MM.1S (cell line): Measurements from ENCODE around the gene GPR149.
A peak's percentile ranks its signal among the peaks of the same experiment; 100 is the strongest.

ENCODE experiments used
- DNase-seq: peaks from one replicate; pipeline ENCODE4 v3.0.0-alpha.2; 2015
- H2AFZ ChIP-seq: fragments of 300-600 bp; sonication (generic); 2 replicates; pipeline ENCODE4 v1.6.0; 2016; ENCODE audit warnings: antibody characterized with exemption, low read length
- H3F3A ChIP-seq: fragments of 300-600 bp; sonication (generic); 2 replicates; pipeline ENCODE4 v1.6.1; 2016; ENCODE audit warnings: mild to moderate bottlenecking, antibody characterized with exemption, low read length, moderate library complexity, mixed read lengths; ENCODE audit not compliant: insufficient read depth
- H3K27ac ChIP-seq: fragments of 300-600 bp; sonication (generic); 2 replicates; pipeline ENCODE4 v1.5.1; 2016; ENCODE audit warnings: mild to moderate bottlenecking, low read length
- H3K27me3 ChIP-seq: fragments of 300-600 bp; sonication (generic); replicated peaks from 2 replicates; pipeline ENCODE4 v1.6.0; 2016; ENCODE audit warnings: low read length; ENCODE audit not compliant: insufficient read depth
- H3K36me3 ChIP-seq: fragments of 300-600 bp; sonication (generic); replicated peaks from 2 replicates; pipeline ENCODE4 v1.6.1; 2016; ENCODE audit warnings: mild to moderate bottlenecking, low read length, mixed read lengths; ENCODE audit not compliant: insufficient read depth
- H3K4me1 ChIP-seq: fragments of 300-600 bp; sonication (generic); 2 replicates; pipeline ENCODE4 v1.6.1; 2016; ENCODE audit warnings: low read length, mixed read lengths
- H3K4me2 ChIP-seq: fragments of 300-600 bp; sonication (generic); 2 replicates; pipeline ENCODE4 v1.6.0; 2016; ENCODE audit warnings: low read depth, low read length
- H3K4me3 ChIP-seq: fragments of 300-600 bp; sonication (generic); 2 replicates; pipeline ENCODE4 v1.5.1; 2016; ENCODE audit warnings: low read length, mixed read lengths
- H3K79me2 ChIP-seq: fragments of 300-600 bp; sonication (generic); 2 replicates; pipeline ENCODE4 v1.6.1; 2016; ENCODE audit warnings: mixed run types, low read length, mixed read lengths
- H3K9ac ChIP-seq: fragments of 300-600 bp; sonication (generic); 2 replicates; pipeline ENCODE4 v1.6.1; 2016; ENCODE audit warnings: low read length, mixed read lengths
- H3K9me2 ChIP-seq: fragments of 300-600 bp; sonication (generic); replicated peaks from 2 replicates; pipeline ENCODE4 v1.6.1; 2016; ENCODE audit warnings: mild to moderate bottlenecking, low read length, mixed read lengths; ENCODE audit not compliant: insufficient read depth
- H3K9me3 ChIP-seq: fragments of 300-600 bp; sonication (generic); replicated peaks from 2 replicates; pipeline ENCODE4 v1.6.1; 2016; ENCODE audit warnings: mild to moderate bottlenecking, low read length, mixed read lengths; ENCODE audit not compliant: insufficient read depth
- H4K20me1 ChIP-seq: fragments of 300-600 bp; sonication (generic); 2 replicates; pipeline ENCODE4 v1.6.1; 2016; ENCODE audit warnings: mild to moderate bottlenecking, low read length, moderate library complexity, mixed read lengths; ENCODE audit not compliant: insufficient read depth
- EZH2 ChIP-seq: fragments of 300-600 bp; sonication (generic); optimal IDR thresholded peaks from 2 replicates; pipeline ENCODE3; 2017; ENCODE audit warnings: low read depth, mild to moderate bottlenecking, antibody characterized with exemption, low read length, mixed read lengths
- EZH2phosphoT487 ChIP-seq: fragments of 300-600 bp; sonication (generic); IDR thresholded peaks from 2 replicates; pipeline ENCODE4 v1.6.1; 2018; ENCODE audit warnings: antibody characterized with exemption, low read length
- TF ChIP-seq, protein P1 (sequence below): fragments of 300-600 bp; sonication (generic); IDR thresholded peaks from 2 replicates; pipeline ENCODE4 v1.5.1; 2016; ENCODE audit warnings: antibody characterized with exemption, low read length, mixed read lengths

The GPR149 gene

DNA sequence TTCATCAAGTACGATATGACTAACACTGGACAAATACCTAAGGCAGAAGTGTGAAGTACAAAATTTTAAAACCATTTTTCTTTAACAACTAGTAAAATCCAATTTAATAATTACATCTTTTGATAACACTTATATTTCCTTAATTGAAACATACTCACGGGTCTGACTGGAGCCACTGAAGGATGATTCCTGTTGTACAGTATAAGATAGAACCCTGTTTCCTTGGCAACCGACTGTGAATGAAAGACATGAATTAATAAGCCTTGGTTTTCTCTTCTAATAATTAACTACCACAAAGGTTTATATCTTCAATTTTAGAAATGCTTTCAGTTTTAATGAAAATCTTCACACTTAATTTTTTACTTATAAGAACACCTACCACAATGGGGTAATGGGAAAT is 125.1 kb downstream of the GPR149 start:
- Histone ChIP-seq H3K36me3 (peaks cover 8% of the 10 kb centered on the region), H3K27me3 (no peaks in the 10 kb centered on the region), H3K4me3 (no peak overlapping the region), H3K9me2 (no peaks in the 10 kb centered on the region), H3F3A (no peaks in the 10 kb centered on the region), H3K4me1 (no peaks in the 10 kb centered on the region; the same call in 1 of the 2 replicates), H2AFZ (no peak overlapping the region), H3K79me2 (peaks cover 5% of the 10 kb centered on the region; the same call in 1 of the 2 replicates), H3K27ac (no peak overlapping the region), H4K20me1 (no peaks in the 10 kb centered on the region), H3K9me3 (no peaks in the 10 kb centered on the region), H3K4me2 (no peak overlapping the region), H3K9ac (no peak overlapping the region)
- DNase-seq, result no peak
- no peak for TF ChIP-seq EZH2phosphoT487
- TF ChIP-seq, protein P1, sequence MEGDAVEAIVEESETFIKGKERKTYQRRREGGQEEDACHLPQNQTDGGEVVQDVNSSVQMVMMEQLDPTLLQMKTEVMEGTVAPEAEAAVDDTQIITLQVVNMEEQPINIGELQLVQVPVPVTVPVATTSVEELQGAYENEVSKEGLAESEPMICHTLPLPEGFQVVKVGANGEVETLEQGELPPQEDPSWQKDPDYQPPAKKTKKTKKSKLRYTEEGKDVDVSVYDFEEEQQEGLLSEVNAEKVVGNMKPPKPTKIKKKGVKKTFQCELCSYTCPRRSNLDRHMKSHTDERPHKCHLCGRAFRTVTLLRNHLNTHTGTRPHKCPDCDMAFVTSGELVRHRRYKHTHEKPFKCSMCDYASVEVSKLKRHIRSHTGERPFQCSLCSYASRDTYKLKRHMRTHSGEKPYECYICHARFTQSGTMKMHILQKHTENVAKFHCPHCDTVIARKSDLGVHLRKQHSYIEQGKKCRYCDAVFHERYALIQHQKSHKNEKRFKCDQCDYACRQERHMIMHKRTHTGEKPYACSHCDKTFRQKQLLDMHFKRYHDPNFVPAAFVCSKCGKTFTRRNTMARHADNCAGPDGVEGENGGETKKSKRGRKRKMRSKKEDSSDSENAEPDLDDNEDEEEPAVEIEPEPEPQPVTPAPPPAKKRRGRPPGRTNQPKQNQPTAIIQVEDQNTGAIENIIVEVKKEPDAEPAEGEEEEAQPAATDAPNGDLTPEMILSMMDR, result no peak
- no peak for TF ChIP-seq EZH2

DNA sequence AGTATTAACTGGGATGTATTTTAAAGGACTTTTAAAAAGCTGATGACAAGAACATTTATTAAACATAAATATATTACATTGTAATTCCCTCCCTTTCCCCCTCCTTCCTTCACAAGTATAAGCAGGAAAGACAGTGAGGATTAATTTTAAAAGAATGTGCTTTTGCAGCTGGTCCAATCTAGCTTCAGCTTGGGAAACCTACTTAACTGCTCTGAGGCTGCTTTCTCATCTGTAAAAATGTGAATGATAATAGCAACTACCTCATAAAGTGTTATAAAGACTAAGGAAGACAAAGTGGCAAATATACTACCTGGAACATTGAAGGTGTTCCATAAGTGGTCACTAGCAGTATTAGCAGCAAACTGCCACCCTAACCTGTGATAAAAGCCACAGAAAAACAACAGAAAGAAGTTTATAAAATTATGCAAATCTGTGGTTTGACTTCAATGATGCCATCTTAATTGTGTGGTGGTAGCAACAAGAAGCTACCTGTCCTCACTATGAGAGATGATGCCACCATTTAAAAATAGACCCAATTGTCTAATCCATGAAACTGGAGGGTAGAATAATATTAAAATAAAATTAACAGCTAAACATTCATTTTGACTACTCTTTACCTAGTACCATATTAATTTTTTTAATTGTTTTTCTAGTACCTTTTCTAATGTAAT is 125.7 kb downstream of the GPR149 start:
- DNase-seq, result peak; percentile 31

DNA sequence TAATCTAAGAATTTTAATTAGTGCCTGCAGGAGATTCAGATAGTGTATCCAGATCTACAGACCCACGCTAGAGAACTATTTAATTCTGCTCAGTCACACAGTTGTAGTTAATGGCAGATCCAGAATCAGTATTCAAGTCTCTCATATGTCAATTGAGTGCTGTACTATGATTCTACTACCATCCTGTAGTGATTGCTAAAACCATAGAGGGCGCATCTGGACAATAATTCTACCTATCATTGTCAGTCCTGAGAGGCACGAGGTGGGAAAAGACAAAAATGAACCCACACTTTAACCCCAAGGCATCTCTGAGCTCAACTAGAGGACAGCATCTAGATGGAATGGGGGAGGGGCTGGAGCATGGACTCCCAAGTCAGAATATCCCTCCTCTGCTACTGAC is 128.4 kb downstream of the GPR149 start:
- Histone ChIP-seq H3K27me3 (no peaks in the 10 kb centered on the region), H3K27ac (no peak overlapping the region), H3K9me2 (no peaks in the 10 kb centered on the region), H3K4me2 (no peak overlapping the region), H4K20me1 (no peaks in the 10 kb centered on the region), H3K4me3 (no peak overlapping the region), H3K36me3 (peaks cover 8% of the 10 kb centered on the region), H3K4me1 (no peaks in the 10 kb centered on the region; the same call in 1 of the 2 replicates), H3F3A (no peaks in the 10 kb centered on the region), H3K9ac (no peak overlapping the region), H2AFZ (no peak overlapping the region), H3K79me2 (no peaks in the 10 kb centered on the region), H3K9me3 (no peaks in the 10 kb centered on the region)
- no peak for TF ChIP-seq EZH2phosphoT487
- TF ChIP-seq EZH2, result no peak
- TF ChIP-seq, protein P1, result no peak
- DNase-seq, result no peak

More for the DNA sequence above, 125.7 kb downstream of the GPR149 start:
- Histone ChIP-seq H2AFZ (no peak overlapping the region), H3K79me2 (peaks cover 5% of the 10 kb centered on the region; the same call in 1 of the 2 replicates), H3K27ac (no peak overlapping the region), H4K20me1 (no peaks in the 10 kb centered on the region), H3K36me3 (peaks cover 8% of the 10 kb centered on the region), H3K9me3 (no peaks in the 10 kb centered on the region), H3K9me2 (no peaks in the 10 kb centered on the region), H3K4me1 (no peaks in the 10 kb centered on the region; the same call in 1 of the 2 replicates), H3K9ac (no peak overlapping the region), H3K4me2 (no peak overlapping the region), H3K4me3 (no peak overlapping the region), H3F3A (no peaks in the 10 kb centered on the region), H3K27me3 (no peaks in the 10 kb centered on the region)
- TF ChIP-seq EZH2phosphoT487 (no peak), EZH2 (no peak)
- TF ChIP-seq, protein P1, result no peak
